ENCODE data around the gene TBCK.

- TF ChIP-seq CTCF (IDR thresholded peaks at IDR 0.05; ENCODE audit: low read length) = no peak
- TF ChIP-seq EZH2 (IDR thresholded peaks at IDR 0.05; ENCODE audit: borderline replicate concordance, low read length) = no peak
These were observed 179.2 kb downstream of the TBCK start for GRCh38 chr4:106136777-106137331.
